ENCODE data around the gene LIPA.
A peak's percentile ranks its signal among the peaks of the same experiment; 100 is the strongest.
"Not testable (repeated sequence)": the region's sequence is repeated elsewhere in the genome, so short reads cannot be mapped to it uniquely, and the experiment has no call there.

Gene LIPA

DNA sequence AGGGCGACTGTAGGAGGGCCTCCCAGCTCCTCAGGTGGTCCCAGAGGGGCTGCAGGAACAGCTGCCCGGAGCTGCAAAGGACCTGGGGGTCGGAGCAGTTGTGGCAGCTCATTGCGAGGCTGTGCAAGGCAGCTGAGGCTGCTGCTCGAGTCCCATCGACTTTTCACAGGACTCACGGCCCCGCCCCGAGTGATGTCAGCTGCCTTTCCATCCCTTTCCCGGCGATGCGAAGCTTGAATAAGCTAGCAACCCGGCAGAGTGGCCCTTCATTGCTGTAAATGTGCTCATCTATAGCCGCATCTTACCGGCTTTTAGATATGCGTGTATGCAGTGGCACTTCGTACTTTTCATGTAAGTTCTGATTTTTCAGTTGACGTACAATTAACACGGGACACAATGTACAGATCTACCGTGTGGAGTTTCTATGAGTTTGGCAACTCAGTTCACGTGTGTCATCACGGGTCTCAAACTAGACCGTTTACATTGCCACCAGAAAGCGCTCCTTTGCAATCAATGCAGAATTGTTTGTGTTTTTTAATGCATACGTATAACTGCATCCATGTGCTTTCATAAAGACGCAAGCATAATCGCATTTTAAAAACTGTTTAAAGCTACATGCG, 44.3 kb downstream of the LIPA start, which contains the start of gene CH25H:
TSS of gene CH25H (minus strand) at position 137 of the 620 bp plus-strand sequence. CDS start at position 112, 25 bp downstream.
- DNase-seq: peak; percentile 18 to 32

DNA sequence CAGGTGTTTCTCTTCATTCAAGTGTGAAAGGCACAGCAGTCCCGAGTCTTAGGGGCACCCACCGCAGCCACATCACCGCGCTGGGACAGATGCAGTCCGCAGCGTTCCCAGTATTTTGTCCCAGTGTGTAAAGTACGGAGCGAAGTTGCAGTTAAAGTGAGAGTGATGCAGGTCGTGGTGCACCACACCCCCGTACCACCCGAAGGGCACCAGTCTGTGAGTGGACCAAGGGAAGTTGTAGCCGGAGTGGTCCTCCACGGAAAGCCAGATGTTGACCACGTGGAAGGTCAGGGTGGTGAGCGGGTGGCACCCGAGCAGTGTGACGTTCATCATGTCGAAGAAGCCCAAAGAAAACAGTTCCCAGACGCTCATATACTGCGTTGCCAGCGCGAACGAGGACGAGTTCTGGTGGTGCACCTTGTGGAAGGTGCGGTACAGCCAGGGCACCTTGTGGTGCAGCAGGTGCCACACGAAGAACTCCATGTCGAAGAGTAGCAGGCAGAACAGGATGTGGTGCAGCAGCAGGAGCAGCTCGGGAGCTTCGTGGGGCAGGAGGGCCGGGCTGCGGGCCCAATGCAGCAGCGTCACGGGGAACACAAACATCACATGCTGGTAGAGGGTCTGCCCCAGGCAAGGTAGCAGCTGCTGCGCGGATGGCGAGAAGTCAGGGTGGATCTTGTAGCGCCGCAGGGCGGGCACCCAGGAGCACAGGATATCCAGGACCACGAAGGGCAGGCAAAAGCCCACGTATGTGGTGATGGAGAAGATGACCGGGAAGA, 45.0 kb downstream of the LIPA start:
- peak; percentile 35 to 48 for DNase-seq

DNA sequence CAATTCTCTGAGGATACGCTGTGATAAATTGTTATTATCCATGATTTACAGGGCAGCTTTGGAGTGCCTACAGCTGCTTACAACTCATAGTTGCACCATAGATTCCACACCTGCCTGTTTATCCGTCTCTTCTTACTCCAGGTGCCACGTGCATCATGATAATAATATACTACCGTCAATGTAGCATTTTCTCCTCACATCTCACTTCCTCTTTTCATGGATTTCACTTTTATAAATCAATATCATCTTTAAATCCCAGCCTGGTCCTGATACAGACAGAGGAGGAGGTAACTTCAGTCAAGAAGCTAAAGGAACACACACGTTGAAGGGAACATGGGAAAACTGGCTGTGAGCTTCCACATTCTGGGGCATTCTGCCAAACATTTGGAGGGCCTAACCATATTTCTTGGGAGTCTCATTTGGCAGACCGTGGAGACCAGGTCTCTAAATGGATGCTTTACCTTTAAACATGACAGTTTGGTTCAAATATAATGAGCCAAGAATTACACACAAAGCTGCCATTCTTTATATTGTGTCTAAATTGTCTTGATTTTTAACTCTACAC, 46.9 kb downstream of the LIPA start:
- DNase-seq: no peak

DNA sequence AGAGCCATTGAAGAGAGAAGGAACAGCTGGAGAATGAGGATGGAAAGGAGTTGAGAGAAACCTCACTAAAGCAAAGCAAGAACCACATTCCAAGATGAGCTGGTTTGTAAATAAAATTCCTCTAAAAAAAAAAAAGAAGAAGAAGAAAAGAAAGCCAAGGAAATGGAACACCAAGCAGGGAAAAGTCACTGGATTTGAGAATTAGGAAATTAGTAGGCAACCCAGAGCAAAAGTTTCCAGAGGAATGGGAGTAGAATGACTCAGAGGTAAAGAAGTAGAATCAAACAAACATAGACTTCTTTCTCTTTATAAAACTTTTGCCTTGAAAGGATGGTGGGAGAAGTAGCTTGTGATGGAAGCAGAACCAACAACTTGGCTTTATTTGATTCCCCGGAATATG, 48.3 kb downstream of the LIPA start:
- no peak for DNase-seq

DNA sequence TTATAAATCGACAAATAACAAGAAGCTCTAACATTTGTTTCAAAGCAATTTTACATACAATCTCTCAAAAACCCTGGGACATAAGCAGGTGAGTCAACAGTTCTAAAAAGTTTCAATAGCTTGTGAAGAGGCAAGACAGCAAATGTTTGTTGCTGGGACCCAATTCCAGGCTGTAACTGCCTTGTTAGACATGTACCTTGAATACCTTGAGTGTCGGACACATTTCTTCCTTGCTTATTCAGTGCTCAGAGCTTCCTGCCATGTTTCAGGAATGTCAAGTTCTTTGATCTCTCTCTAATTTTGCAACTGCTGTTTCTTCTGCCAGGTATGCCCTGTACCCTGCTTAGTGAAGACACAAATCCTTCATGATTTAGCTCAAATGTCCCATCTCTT, 49.5 kb downstream of the LIPA start:
- DNase-seq: no peak

DNA sequence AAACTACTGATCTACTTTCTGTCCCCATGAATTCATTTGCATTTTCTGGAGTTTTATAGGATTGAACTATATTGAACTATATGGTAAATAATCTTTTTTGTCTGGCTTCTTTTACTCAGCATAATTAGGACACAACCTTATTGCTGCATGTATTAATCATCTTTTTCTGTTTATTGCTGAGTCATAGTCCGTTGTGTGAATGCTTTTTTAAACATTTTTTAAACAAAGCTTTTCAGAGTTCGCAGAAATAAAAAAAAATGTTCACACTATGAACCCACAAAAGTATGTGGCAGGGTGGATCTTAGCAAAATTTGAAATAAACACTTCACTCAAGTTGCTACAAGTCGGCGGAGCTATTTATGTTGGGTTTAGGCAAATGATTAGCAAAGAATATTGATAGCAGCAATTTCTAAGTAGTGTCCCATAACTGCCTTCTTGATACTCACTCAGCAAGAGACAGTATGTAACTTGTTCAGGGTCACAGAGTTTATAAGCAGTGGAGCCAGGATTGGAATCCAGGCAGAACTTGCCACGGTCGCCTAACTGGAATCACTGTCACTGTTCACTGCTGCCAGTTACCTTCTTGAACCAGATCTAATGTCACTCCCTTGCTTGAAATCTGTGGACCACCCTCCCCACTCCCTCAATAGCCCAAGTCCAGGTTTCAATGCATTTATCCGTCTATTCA, 50.1 kb downstream of the LIPA start:
- no peak for DNase-seq

DNA sequence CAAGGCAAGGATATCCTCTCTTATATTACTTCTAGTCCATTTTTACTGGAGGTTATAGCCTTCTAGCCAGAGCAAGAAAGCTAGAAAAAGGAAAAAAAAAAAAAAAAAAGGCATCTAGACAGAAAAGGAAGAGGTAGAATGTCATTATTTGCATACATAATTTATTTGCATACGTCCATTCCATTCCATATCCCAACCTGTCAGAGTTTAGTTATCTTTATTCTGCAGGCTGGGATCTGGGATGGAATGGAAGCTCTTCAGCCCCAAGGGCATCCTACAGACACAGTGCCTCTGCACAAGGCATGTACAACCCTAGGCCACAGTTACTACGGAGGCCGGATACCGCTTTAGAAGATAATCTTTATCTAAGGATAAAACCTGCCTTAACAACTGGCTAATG, 54.1 kb downstream of the LIPA start:
- DNase-seq: no peak

DNA sequence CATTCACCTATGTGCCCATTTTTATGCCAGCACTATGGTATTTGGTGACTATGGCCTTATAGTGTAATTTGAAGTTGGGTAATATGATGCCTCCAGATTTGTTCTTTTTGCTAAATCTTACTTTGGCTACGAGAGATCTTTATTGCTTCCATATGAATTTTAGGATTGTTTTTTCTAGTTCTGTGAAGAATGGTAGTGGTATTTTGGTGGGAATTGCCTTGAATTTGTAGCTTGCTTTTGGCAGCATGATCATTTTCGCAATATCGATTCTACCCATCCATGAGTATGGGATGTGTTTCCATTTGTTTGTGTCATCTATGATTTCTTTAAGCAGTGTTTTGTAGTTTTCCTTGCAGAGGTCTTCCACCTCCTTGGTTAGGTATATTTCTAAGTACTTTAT, 60.3 kb downstream of the LIPA start:
- DNase-seq: not testable (repeated sequence)

DNA sequence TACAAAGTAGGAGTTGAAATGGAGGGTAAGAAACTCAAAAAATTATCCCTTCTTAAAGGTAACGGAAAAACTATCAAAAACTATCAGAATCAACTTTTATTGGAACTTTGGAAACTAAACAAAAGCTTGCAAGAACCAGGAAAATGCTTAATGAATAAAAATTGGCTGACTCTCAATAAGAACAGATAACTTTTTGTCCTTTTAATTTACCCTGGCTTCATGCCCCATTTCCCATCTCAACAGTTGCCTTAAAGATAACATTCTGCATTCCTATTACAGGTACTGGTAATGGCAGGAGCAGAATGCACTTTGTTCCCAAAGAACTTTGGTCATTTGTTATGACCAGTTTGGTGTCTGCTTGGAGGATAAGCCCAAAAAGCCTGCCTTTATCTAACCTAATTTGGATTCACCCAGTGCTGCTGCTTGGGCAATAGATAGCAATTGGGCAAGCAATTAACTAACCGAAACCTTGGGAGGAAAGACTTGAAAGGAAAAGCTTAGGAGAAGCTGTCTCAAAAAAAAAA, 62.3 kb downstream of the LIPA start:
- no peak for DNase-seq

DNA sequence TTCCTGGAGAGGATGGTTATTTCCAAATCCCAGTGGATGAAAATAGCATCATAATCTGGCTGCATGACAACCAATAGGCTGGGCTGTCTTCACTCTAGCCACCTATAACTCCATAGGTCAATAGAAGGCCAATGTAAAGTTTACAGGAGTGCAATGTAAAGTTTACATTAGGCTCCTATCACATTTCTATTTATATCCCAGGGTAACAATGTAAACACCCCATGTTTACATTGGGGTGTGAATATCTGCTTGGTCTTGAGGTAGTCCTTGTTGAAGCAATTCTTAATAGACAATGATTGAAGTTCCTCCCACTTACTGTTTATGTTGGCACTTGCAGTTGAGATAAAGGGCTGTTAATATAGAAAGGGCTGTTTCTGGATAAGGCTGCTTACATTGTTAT, 65.9 kb downstream of the LIPA start:
- DNase-seq: no peak

DNA sequence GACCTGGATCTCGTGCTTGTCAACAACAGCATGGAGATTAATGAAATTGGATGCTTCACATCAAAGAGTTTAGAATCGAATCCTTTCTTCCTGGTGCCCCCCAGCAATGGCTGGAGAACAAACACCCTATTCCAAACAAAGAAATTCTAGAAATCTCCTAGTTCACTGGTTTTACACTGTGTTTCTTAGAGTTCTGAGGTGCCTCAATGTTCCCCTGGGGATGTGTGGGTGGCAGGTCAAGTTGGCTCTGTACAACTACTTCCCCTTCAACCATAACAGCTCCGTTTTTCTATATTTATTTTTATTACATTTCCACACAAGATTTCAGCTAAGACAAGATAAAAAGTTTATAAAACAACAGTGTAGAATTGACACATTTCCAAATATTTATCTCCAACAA, 66.9 kb downstream of the LIPA start:
- no peak for DNase-seq

DNA sequence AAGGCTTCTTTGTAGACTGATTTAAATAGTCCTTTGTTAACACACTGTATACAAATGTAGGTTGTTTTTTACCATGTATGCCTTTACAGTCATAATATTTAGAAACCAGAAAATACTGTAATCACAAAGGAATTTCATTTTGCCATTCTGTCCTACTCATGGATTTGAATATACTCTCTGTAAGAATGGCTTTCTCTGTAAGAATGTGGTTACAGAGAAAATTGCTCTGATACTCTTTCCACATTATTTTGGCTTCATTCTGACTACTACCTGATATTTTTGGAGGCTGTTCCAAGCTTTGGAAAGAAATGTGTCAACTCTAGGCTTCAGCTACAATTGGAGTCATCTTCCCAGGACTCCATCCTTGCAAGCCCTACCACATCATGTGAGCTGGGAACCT, 68.0 kb downstream of the LIPA start:
- DNase-seq: no peak

DNA sequence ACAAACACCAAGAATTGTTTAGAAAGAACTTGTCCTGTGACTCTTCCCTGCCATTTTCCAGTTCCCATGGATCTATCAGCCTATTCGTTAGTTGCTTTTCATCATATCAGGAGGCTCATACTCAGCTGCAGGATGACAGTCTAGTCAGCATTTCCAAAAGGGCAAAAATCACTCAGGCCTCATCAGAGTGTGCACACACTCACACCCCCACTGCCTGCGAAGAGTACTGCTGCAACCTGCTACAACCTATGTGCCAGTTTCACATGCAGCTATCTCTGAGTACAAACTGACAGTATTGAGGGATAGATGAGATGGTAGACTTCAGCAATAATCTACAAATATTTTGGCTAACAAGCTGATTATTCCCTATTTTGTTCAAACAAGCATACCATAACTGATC, 68.7 kb downstream of the LIPA start:
- DNase-seq: no peak

DNA sequence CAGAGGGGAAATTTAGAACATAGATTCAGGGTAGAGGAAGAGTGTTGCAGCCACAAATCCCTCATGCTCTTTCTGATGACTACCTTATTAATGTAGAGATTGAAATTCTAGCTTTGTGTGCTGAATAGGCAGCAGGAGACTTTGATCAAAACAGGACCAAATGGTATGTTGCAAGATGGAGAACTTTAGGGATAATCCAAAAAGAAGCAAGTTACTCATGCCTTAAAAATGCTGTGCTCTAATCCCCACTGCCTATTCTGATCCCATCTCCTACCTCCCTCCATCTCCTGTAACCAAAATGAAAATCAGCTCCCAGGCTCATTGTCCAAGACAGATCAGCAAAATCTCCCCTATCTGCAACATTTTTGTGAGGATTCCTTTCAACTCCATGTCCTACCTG, 75.8 kb downstream of the LIPA start:
- no peak for DNase-seq

DNA sequence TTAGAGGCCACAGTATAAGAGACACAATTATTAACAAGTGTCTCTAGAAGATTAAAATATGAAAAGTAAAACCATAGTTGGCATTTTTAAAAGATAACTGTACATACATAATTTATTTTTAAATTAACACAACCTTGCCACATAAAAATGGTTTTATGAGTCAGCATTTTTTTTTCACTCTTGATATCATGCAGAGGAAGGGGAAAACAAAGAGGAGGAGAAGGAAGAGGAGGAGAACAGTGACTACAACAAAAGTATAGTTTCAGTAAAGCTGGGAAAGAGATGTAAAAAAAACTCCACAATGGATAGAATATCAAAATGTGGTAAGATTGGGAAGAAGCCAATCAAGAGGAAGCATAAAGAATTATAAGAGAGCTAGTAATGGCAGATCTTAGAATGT, 78.5 kb downstream of the LIPA start:
- DNase-seq: no peak

DNA sequence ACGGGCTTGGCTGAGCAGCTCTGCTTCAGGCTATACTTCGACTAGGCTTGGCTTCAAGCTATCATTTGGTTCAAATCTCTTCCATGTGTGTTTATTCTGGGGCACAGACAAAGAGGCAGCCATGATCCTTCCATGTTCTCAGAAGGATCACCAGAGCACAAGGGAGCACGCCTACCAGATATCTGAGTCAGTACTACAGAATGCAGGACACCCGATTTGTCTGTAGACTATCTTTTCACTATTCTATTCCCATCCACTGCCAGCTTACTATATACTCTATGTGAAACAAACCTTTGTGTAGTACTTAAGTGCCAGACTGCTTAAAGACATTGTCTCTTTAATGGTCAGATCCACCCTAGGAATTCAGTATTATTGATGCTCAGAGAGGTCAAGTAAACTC, 79.6 kb downstream of the LIPA start:
- no peak for DNase-seq

DNA sequence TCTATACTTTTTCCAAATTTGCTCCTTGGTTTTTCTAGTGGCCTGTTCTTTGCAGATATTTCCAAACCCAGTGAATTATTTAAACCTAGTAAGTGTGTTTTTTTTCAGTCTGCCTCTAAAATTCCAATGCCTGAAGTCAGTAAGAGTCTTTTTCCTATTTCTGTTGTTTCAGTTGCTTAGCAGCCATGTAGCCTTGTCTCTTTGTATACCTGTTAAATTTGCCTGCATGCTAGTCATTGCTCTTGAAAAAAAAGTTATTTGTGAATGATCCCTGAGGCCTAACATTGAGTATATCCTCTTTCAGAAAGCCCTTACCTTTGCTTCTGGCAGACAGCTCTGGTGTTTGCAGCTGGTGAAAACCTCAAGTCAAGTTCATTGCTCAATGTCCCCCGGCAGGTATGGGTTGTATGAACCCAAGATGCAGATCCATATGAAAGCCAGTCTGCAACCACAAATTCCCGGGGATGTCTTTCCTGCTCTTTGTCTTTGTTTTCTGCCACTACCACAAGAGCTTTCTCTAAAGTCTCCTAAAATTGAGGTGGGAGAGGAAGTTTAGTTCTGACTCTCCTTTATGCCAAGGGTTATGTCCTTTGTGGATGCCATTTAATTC, 80.2 kb downstream of the LIPA start:
- DNase-seq: no peak

DNA sequence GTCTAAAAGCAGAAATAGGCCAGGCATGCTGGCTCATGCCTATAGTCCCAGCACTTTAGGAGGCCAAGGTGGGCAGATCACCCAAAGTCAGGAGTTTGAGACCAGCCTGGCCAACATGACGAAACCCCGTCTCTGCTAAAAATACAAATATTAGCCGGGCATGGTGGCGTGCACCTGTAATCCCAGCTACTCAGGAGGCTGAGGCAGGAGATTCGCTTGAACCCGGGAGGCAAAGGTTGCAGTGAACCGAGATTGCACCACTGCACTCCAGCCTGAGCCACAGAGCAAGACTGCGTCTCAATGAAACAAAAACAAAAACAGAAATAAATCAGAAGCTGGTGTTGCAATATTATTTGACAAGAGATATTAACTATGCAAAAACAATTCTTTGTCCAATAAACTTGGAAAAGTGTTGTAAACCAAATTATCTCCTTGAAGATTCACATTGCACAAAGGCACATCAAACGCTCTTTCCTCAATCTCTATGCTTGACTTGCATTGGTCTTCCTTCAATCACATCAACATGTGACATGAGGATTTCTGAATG, 83.1 kb downstream of the LIPA start:
- not testable (repeated sequence) for DNase-seq

DNA sequence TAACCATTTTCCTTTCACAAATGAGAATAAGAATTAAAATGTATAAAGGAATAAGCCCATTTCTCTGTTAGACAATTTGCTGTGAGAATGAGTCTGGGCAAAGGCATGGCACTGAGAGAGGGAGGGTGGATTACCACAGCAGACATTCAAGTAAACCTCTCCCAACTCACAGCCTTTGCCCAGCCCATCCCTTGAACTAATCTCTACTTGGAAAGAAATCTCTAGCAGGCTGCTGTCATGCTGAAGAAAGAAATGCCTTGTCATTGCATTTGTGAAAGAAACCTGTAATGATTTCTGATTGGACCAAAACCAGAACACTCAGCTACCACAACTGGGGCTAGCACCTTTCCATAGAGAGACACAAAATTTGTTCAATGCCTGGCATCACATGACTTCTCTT, 83.7 kb downstream of the LIPA start:
- DNase-seq: no peak

DNA sequence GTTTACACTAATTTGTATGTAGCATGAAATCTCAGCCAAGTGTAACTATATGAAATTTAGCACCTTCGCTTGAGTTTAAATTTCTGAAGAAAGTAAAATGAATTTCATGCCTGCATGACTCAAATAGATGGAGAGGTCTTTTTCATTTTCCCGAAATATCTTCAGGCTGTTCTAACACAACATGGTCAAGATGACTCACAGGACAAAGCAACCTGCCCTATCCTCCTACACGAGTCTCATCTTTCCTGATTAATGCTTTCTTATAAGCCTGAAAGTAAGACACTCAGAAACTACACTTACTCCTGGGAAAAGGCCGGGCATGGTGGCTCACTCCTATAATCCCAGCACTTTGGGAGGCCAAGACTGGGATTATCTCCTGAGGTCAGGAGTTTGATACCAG, 85.7 kb downstream of the LIPA start:
- no peak for DNase-seq

DNA sequence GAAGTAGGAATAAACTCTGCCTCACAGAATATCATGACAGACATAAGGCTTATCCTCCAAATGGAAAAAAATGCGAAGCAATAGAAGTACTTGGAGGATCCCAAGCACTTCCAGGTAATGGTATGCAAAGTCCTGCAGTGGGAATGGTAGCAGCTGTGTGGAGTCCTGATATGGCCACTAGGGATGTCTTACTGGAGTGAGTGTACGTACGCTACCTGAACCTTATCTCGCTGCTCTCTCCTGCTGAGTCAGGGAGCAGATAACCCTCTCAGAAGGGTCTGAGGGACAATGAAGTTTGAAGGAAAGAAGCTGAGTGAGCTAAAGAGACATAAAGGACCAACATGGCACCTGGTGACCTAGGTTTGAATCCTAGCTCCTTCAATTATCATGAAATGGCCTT, 86.7 kb downstream of the LIPA start:
- DNase-seq: no peak

DNA sequence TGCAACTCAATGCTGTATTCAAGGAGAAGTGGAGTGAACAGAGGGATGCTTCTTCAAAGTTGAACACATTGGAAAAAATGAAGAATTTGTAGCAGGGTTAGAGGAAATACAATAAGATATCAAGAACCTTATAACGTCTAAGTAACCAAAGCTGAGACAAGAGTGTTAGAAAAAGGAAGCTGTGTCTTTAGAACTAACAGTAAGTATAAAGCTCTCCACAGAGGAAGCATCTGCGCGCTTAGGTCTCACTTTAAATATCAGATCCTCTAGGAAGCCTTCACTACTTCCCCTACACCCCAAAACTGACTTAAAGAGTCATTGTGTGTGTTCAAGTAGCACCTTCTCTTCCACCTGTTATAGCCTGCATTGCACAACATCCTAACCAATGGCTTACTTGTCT, 87.5 kb downstream of the LIPA start:
- no peak for DNase-seq

Data from CD4-positive, alpha-beta T cell treated with Interleukin-4 for 1 hour (primary cell).